Endometrial microvascular endothelial cells (primary cell): Measurements from ENCODE around the gene CXXC5. TPM values are rescaled to one million over a fixed set of nuclear protein-coding genes. Genes with fewer than 3 reads are reported as not detected.
"Not testable (repeated sequence)": the region's sequence is repeated elsewhere in the genome, so short reads cannot be mapped to it uniquely, and the experiment has no call there.

Experiments used
- in situ Hi-C: cut with HindIII; loops from 2 replicates; pipeline ENCODE4 v1.10.0; 2017; ENCODE audit warnings: low sequenced_read_pairs, low pct_unique_long_range_greater_than_20kb; ENCODE audit errors: inconsistent ontology term
- total RNA-seq: library from RNA; depleted of rRNA; stranded (reverse); fragments of >200 nt; gene quantifications from one replicate; pipeline ENCODE4 v1.2.3, GENCODE V29; 2015; ENCODE audit errors: inconsistent ontology term

Gene CXXC5
- 1.5 TPM for total RNA-seq

GRCh38 chr5:139648205-139649081 lies at the start of gene CXXC5:
TSS of gene CXXC5 (plus strand) at chr5:139648349. CDS start at chr5:139680524, 32,175 bp downstream.
- in situ Hi-C loops = loop anchor here (10.0 to 25.0 kb wide), 2 partner anchors 56 to 114 kb away; no protein-coding TSS in a partner anchor

- in situ Hi-C loops = not testable (repeated sequence)
These were observed 49.6 kb upstream of the CXXC5 start for GRCh38 chr5:139598601-139598965.

- in situ Hi-C loops = no loop called here
These were observed 47.7 kb upstream of the CXXC5 start for GRCh38 chr5:139600336-139600949.

GRCh38 chr5:139601429-139601828 lies 46.7 kb upstream of the CXXC5 start:
- in situ Hi-C loops = no loop called here

- in situ Hi-C loops = not testable (repeated sequence)
These were observed 46.2 kb upstream of the CXXC5 start for GRCh38 chr5:139601948-139602347.

GRCh38 chr5:139605887-139606286 lies 42.3 kb upstream of the CXXC5 start:
- in situ Hi-C loops = no loop called here

GRCh38 chr5:139611703-139612584 lies 36.2 kb upstream of the CXXC5 start:
- in situ Hi-C loops = no loop called here

- in situ Hi-C loops = no loop called here
These were observed 28.3 kb upstream of the CXXC5 start for GRCh38 chr5:139619861-139620260.

GRCh38 chr5:139625398-139625797 lies 22.8 kb upstream of the CXXC5 start:
- in situ Hi-C loops = loop anchor here (25.0 kb wide), 1 partner anchor 137 kb away; no protein-coding TSS in a partner anchor

- in situ Hi-C loops = loop anchor here (25.0 kb wide), 1 partner anchor 131 kb away; no protein-coding TSS in a partner anchor
These were observed 17.3 kb upstream of the CXXC5 start for GRCh38 chr5:139630855-139631254.

- in situ Hi-C loops = loop anchor here (25.0 kb wide), 1 partner anchor 131 kb away; no protein-coding TSS in a partner anchor
These were observed 16.5 kb upstream of the CXXC5 start for GRCh38 chr5:139631520-139632165.

GRCh38 chr5:139633295-139634027 lies 14.7 kb upstream of the CXXC5 start:
- in situ Hi-C loops = loop anchor here (25.0 kb wide), 1 partner anchor 129 kb away; no protein-coding TSS in a partner anchor

- in situ Hi-C loops = loop anchor here (25.0 kb wide), 1 partner anchor 128 kb away; no protein-coding TSS in a partner anchor
These were observed 14.2 kb upstream of the CXXC5 start for GRCh38 chr5:139634028-139634325.

GRCh38 chr5:139634541-139634940 lies 13.6 kb upstream of the CXXC5 start:
- in situ Hi-C loops = loop anchor here (25.0 kb wide), 1 partner anchor 128 kb away; no protein-coding TSS in a partner anchor

- in situ Hi-C loops = loop anchor here (25.0 kb wide), 1 partner anchor 127 kb away; no protein-coding TSS in a partner anchor
These were observed 13.0 kb upstream of the CXXC5 start for GRCh38 chr5:139635191-139635590.

GRCh38 chr5:139635606-139636206 lies 12.4 kb upstream of the CXXC5 start:
- in situ Hi-C loops = loop anchor here (25.0 kb wide), 1 partner anchor 127 kb away; no protein-coding TSS in a partner anchor

GRCh38 chr5:139636207-139636792 lies 11.8 kb upstream of the CXXC5 start:
- in situ Hi-C loops = loop anchor here (25.0 kb wide), 1 partner anchor 126 kb away; no protein-coding TSS in a partner anchor
